GM19452 (cell line): ENCODE data around the gene B3GNT5.

Experiments
- ATAC-seq: cut with Tn5 transposase; IDR thresholded peaks from one replicate; pipeline ENCODE4 v1.9.1; 2021; ENCODE audit not compliant: unreplicated experiment

B3GNT5 gene

GRCh38 chr3:183318877-183319276, 65.8 kb downstream of the B3GNT5 start:
- ATAC-seq: no peak

- ATAC-seq: no peak
These were observed 66.3 kb downstream of the B3GNT5 start for GRCh38 chr3:183319371-183319770.
